NCI-H146 treated with DMSO at 0.1 percent for 48 hours (cell line): ENCODE data around the gene ZNF474.

Experiments
- DNase-seq: peaks from one replicate; lab custom pipeline; 2025; ENCODE audit not compliant: unreplicated experiment; lab: John Stamatoyannopoulos, UW

ZNF474 gene

DNA sequence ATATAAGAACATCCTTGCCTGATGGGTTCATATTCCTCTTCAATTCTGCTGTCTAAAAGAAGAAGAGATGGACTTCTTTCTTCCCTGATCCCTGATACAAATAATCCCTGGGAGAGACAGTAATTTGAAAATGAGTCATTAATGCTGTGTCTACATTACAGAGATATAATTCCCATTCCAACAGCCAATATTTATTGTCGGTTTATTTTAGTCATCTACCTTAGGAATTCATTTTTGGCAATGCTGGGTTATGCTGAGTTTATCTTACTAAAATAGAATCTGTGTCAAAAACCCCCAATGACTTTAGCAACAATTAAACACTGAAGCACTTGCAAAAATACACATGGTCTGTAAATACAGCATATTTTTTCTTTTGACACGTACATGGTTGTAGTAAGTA lies 23.9 kb downstream of the ZNF474 start:
- no peak for DNase-seq

DNA sequence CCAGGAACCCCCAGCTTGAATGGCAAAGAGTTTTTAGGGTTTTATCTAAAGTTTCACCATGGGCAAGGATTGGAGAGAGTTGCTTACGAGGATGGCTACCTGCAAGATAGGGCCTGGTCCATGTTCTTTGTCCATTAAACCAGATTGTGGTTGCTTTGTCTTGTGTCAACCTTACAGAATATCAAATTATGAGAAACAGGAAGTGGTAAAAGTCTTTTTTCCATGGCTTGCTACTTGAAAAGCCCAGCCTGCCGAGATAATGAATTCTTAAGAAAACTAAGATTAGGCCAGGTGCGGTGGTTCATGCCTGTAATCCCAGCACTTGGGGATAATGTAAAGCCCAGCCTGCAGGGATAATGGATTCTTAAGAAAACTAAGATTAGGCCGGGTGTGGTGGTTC lies 24.4 kb downstream of the ZNF474 start:
- DNase-seq, result no peak

DNA sequence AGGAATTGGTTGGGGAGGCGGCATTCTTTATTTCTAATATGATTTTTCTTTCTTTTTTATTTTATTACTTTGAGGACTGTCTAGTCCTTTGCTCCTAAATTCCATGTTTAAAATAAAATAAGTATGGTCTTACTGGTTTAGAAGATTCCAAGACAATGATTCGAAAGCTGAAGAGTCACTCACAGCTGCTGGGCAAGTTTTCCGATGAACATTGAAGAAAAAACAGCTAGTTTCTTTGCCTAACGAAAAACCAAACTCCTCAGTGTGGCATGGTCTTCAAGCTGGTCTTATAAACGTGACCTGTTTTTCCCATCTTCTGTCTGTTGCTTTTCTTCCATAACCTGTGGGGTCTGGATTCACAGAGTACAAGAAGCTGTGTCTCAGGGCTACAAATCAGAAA lies 25.1 kb downstream of the ZNF474 start:
- no peak for DNase-seq

GRCh38 chr5:122154910-122155309 lies 25.6 kb downstream of the ZNF474 start:
- no peak for DNase-seq

GRCh38 chr5:122155546-122155945 lies 26.2 kb downstream of the ZNF474 start:
- no peak for DNase-seq

DNA sequence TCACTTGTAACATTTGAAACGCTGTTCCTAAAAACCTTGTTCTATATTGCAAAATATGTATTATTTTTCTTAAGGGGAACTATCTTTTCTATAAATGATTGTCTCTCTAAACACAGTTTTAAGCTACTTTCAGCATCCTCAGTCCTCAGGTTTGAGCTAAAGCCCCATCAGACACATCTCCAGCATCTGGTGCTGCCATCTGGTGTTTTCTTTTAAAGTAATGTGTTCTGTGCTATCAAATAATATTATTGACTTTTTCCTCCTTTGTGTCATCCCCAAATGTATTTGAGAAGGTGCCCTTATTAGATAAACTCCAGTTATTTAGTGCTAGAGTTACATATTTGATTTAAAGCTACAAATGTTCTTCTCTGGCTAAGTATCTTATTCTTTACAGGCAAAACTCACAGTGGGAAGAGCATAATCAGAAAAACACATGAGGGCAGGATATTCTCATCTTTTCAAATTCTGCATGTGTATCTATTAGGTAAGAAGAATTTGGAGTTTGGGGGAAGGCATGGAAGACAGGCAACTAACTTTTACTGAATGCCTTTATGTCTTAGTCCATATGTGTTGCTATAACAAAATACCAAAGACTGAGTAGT lies 27.5 kb downstream of the ZNF474 start:
- no peak for DNase-seq

DNA sequence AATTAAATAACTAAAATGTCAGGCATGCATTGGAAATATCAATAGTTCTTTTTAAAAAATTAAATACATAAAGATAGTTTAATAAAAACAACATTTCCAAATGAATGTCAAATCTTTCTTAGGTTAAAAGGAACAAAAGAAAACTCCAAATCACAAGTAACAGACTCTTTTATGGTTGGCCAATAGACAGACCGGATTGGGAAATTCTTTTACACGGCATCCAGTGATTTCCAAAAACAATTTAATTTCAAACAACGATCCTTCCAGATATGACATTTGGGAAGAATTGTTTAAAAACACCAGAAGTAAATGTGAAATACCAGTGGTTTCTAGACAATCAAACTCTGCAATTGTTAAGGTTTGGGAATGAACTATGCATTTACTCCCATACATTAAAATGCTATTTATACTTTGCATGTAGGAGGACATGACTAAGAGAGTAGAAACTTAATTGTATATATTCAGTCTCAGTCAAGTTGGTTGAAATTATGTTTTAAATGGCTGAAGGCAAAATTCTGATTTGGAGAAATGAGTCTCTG lies 32.8 kb downstream of the ZNF474 start:
- no peak for DNase-seq

DNA sequence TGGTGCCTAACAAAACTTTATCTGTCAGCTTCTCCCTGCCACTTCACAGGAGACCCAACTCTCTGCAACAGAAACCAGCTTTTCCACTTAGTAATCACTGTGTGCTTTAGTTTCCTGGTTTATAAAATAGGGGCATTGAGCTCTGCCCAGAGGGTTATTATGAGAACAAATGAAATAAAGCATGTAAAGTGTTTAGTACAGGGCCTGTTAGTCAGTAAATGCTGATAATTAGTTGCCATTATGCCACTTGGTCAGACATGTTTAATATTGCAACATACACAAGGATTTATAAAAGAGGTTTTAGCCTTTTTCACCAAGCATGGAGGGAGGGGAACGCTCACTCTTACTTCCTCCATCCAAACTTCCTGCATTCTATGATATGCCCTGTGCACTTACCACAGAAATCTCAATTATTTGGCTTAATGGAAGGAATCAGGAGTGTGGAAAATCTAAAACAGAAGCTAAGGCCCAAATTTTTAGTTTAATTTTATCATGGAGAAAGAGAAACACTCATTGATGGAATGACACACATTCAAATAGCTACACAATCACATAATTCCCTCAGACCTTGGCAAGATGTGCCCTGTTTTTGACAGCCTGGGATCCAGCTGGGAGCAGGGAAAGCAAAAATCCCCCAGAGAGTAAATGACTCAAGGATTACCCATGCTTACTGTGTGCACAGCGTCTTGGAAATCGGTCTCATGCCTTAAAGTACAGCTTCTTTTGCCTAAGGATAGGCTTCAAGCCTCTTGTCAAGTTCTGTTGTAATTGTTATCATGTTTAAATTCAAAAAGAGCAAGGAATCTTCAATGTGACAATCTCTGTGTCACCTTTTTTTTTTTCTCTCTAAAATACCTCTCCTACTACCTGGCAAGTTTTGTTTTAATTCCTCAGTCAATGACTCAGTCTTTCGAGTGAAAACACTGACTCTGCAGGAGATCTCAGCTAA lies 34.0 kb downstream of the ZNF474 start:
- DNase-seq, result no peak

DNA sequence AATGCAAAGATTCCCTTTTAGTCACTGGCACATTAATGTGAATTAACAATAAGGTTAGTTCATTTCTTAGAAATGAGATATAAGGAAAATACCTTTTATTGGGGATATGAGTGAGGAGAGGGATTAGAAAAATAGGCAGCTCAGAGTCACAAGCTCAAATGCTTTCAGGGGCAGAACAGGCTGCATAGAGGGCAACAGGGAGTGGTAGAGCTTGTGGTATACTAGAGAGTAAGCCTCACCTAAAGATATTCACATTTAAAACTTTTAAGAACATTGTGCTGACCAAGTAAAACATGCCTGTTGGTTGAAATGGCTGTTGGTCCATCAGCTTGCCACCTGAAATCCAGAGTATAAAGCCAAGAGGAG lies 34.7 kb downstream of the ZNF474 start:
- no peak for DNase-seq

DNA sequence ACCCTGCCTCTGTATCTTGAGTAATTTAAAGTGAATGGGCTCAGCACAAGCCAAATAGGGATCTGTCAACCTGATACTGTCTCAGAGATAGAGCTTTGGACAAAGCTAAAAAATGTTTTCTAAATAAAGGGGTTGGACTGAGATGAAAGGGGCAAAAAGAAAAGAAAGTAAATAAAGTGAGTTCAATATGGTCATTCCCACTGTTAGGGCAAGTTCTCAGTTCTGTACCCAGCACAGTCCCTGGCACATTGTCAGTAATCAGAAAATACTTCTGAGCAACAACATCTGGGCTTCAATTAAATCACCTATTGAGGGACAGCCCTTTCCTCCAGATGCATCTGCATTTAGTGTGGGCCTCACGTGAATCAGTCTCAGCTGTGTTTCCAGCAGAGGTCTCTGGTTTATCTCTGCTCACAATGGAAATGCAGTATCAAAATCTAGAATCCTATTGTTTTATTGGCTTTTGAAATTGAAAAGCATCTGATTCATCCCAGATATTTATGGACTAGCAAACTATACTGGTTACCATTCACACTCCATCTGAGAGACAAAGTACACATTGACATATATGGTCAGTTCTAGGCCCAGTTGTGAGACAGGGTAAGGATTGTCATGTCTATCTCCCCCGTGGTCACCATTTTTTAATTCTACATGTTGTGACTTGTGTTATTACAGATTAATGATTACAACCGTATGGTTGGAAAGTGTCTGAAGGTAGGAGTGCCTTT lies 35.6 kb downstream of the ZNF474 start:
- no peak for DNase-seq

GRCh38 chr5:122165559-122166078 lies 36.3 kb downstream of the ZNF474 start:
- DNase-seq, result no peak

GRCh38 chr5:122169350-122170103 lies 40.2 kb downstream of the ZNF474 start:
- no peak for DNase-seq

GRCh38 chr5:122170620-122171019 lies 41.3 kb downstream of the ZNF474 start:
- no peak for DNase-seq

DNA sequence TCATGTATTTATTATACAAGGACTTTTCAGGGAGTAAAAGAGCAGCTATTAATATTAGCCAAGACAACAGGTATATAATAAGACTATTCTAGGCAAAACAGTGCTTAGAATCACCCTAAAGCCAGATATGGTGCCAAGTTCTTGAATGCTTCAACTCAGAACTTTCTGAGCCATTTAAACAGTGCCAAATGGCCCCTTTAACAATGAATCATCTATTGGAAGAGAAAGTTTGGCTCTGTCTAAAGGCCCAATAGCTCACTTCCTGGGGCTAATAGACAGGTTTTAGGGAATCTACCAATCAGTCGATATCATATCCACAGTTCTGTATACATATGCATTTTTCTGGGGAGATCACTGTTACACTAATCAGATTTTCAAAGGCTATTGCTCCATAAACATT lies 42.9 kb downstream of the ZNF474 start:
- DNase-seq, result no peak

DNA sequence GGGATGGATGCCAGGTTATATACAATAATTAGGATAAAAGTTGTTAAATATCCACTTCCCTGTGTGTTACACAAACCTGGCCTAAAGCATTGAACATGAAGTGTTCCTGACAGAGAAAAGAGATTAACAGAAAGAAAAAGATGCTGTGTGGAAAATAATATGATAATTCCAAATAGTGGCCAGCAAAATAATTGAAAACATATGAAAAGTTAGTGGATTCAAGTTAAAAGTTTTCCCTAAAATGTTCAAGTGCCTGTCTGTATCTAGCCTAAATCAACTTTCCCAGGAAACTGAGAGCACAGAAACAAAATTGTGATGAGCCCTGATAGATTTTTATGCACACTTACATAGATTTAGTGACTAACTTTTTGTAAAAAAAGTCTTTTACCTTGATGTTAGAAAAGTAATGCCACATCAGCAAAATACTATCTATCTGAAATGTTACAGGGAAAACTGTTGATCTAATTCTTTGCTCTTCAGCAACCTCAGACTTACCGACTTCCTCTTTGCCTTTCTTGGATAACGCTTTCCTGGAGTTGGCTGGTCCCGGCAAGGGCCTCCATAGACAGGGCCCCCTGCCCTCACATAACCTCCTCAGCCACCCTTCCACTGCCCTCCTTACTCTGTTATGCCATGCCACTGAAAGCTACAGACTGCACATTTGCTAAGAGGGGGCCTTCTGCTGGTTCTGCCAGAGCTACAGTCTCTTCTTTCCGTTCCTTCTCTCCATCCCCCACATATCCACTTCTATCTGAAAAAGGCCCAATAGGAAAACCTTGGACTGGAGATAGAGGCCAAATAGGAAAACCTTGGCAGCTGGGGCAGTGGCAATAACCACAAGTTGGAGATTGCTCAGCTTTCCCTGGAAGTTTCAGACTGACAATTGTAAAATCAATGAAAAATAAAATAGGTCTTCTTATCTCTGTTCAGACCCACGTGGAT lies 44.4 kb downstream of the ZNF474 start:
- no peak for DNase-seq

DNA sequence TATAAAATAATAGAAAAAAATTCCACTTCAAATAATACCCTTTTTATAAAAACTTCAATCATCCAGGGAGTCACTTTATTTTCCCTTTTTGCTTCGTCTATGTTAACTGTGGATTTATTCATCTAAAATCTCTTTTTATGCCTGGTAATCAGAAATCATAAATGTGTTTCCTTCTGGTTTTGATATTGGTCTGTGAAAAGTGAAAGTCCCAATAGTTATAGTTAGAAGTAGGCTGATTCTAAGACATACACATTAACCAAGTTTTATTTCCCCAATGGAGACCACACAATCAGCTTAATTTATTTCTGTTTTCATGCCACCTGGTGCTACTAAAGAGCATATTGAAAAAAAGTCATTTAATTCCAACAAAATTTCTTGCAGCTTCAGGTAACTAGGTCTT lies 45.7 kb downstream of the ZNF474 start:
- no peak for DNase-seq

GRCh38 chr5:122175852-122176251 lies 46.5 kb downstream of the ZNF474 start:
- no peak for DNase-seq

DNA sequence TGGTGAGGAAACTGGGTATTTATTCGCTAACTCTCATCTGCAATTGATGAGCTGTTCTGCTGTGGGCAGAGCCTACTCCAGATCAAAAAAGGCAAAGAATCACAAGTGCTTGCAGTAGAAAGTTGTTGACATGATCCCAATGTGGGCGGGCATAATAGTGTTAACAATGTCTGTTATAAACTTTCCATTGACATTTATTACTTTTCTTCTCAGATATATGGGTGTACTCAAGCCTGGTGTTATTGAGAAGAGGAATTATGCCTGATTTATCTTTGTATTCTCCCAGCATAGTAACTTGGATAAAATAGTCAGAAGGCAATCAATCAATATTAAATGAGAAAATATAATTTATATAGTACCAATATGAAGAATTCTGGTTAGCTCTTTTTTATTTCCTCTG lies 47.8 kb downstream of the ZNF474 start:
- DNase-seq, result no peak

GRCh38 chr5:122179701-122180100 lies 50.4 kb downstream of the ZNF474 start:
- no peak for DNase-seq
